GM23338 (cell line): ENCODE measurements around the gene EBF4. TPM values are rescaled to one million over a fixed set of nuclear protein-coding genes. Genes with fewer than 3 reads are reported as not detected.

Experiments
- ATAC-seq: fragments of 200-7000 bp; cut with Tn5 transposase; 3 replicates; pipeline ENCODE4 v1.9.1; 2020
- DNase-seq: peaks from one replicate; pipeline ENCODE4 v3.0.0-alpha.2; 2015; ENCODE audit warnings: low spot score
- H2AFZ ChIP-seq: fragments of 200-600 bp; sonication (generic); 2 replicates; pipeline ENCODE4 v1.8.0; 2016; ENCODE audit warnings: antibody characterized with exemption, mild to moderate bottlenecking, moderate library complexity
- H3F3A ChIP-seq: fragments of 200-600 bp; sonication (generic); replicated peaks from 2 replicates; pipeline ENCODE4 v1.8.0; 2017; ENCODE audit warnings: antibody characterized with exemption, mixed run types, low read depth
- H3K27ac ChIP-seq: fragments of 200-600 bp; sonication (generic); 2 replicates; pipeline ENCODE4 v1.6.1; 2016; ENCODE audit warnings: low read depth
- H3K27me3 ChIP-seq: fragments of 200-600 bp; sonication (generic); 2 replicates; pipeline ENCODE4 v1.8.0; 2016; ENCODE audit warnings: mild to moderate bottlenecking, mixed run types, moderate library complexity; ENCODE audit not compliant: insufficient read depth
- H3K36me3 ChIP-seq: fragments of 200-600 bp; sonication (generic); 2 replicates; pipeline ENCODE4 v1.8.0; 2016; ENCODE audit warnings: mild to moderate bottlenecking; ENCODE audit not compliant: insufficient read depth
- H3K4me1 ChIP-seq: fragments of 200-600 bp; sonication (generic); 2 replicates; pipeline ENCODE4 v1.8.0; 2016; ENCODE audit warnings: mild to moderate bottlenecking, moderate library complexity; ENCODE audit not compliant: insufficient read depth
- H3K4me2 ChIP-seq: fragments of 200-600 bp; sonication (generic); 2 replicates; pipeline ENCODE4 v1.7.1; 2017; ENCODE audit warnings: mixed run types
- H3K4me3 ChIP-seq: fragments of 200-600 bp; sonication (generic); 2 replicates; pipeline ENCODE4 v1.6.1; 2016; ENCODE audit warnings: mixed run types
- H3K79me2 ChIP-seq: fragments of 200-600 bp; sonication (generic); replicated peaks from 2 replicates; pipeline ENCODE4 v1.8.0; 2017; ENCODE audit warnings: mild to moderate bottlenecking; ENCODE audit not compliant: insufficient read depth
- H3K9me2 ChIP-seq: fragments of 200-600 bp; sonication (generic); 2 replicates; pipeline ENCODE4 v1.8.0; 2017; ENCODE audit not compliant: insufficient read depth
- H4K20me1 ChIP-seq: fragments of 200-600 bp; sonication (generic); replicated peaks from 2 replicates; pipeline ENCODE4 v1.8.0; 2017; ENCODE audit warnings: mild to moderate bottlenecking; ENCODE audit not compliant: insufficient read depth
- H3K27ac Mint-ChIP-seq: 2 replicates; pipeline ENCODE4 v1.8.0; 2020; ENCODE audit warnings: inconsistent platforms, mild to moderate bottlenecking, moderate library complexity, mixed read lengths
- H3K27me3 Mint-ChIP-seq: 3 replicates; pipeline ENCODE4 v1.8.0; 2022; ENCODE audit warnings: low read depth, mild to moderate bottlenecking, moderate library complexity, mixed read lengths, inconsistent platforms; ENCODE audit not compliant: insufficient read depth, poor library complexity
- H3K36me3 Mint-ChIP-seq: 3 replicates; pipeline ENCODE4 v1.8.0; 2021; ENCODE audit warnings: low read depth, mild to moderate bottlenecking, inconsistent platforms, moderate library complexity, mixed read lengths
- H3K4me1 Mint-ChIP-seq: 3 replicates; pipeline ENCODE4 v1.8.0; 2020; ENCODE audit warnings: mild to moderate bottlenecking, inconsistent platforms, mixed read lengths
- H3K4me3 Mint-ChIP-seq: 3 replicates; pipeline ENCODE4 v1.8.0; 2021; ENCODE audit warnings: moderate library complexity, mild to moderate bottlenecking, inconsistent platforms, mixed read lengths
- H3K9me3 Mint-ChIP-seq: 3 replicates; pipeline ENCODE4 v1.8.0; 2020; ENCODE audit warnings: moderate library complexity, mild to moderate bottlenecking, inconsistent platforms, mixed read lengths
- CREB1 ChIP-seq: fragments of 250-450 bp; sonication (Bioruptor Pico); IDR thresholded peaks from 2 replicates; pipeline ENCODE4 v1.5.0; 2020; ENCODE audit warnings: low read depth, mild to moderate bottlenecking, moderate library complexity
- CTCF ChIP-seq, 2 experiments: fragments of 200-600 bp in 1 of 2; sonication (generic) in 1 of 2; conservative IDR thresholded peaks; 2 replicates each; pipeline versions ENCODE4 v1.5.1 to v1.6.1; 2016 to 2017; ENCODE audit warnings: antibody characterized with exemption in 2 of 2, low read depth in 2 of 2, mild to moderate bottlenecking in 2 of 2, moderate library complexity in 1 of 2
- EZH2 ChIP-seq: fragments of 200-600 bp; sonication (generic); IDR thresholded peaks from one replicate; pipeline ENCODE4 v1.8.0; 2017; ENCODE audit warnings: antibody characterized with exemption, mild to moderate bottlenecking, low read depth; ENCODE audit not compliant: unreplicated experiment
- EZH2phosphoT487 ChIP-seq: fragments of 200-600 bp; sonication (generic); IDR thresholded peaks from one replicate; pipeline ENCODE4 v1.8.1; 2018; ENCODE audit warnings: antibody characterized with exemption; ENCODE audit not compliant: unreplicated experiment
- JUNB ChIP-seq: IDR thresholded peaks from one replicate; pipeline ENCODE4 v1.6.1; 2016; ENCODE audit warnings: antibody characterized with exemption; ENCODE audit not compliant: unreplicated experiment
- NANOG ChIP-seq: IDR thresholded peaks from 2 replicates; pipeline ENCODE4 v1.6.1; 2016; ENCODE audit warnings: antibody characterized with exemption, borderline replicate concordance
- POLR2AphosphoS5 ChIP-seq: IDR thresholded peaks from 2 replicates; pipeline ENCODE4 v1.6.1; 2016; ENCODE audit warnings: antibody characterized with exemption, low read depth
- REST ChIP-seq: IDR thresholded peaks from one replicate; pipeline ENCODE4 v1.6.1; 2018; ENCODE audit warnings: antibody characterized with exemption; ENCODE audit not compliant: unreplicated experiment
- STAT1 ChIP-seq: IDR thresholded peaks from one replicate; pipeline ENCODE4 v1.6.1; 2016; ENCODE audit warnings: antibody characterized with exemption; ENCODE audit not compliant: unreplicated experiment
- ZNF114 ChIP-seq: fragments of 250-450 bp; sonication (Bioruptor Pico); IDR thresholded peaks from 2 replicates; pipeline ENCODE4 v1.5.0; 2020; ENCODE audit warnings: mild to moderate bottlenecking, moderate library complexity
- ZNF331 ChIP-seq: fragments of 250-450 bp; sonication (Bioruptor Pico); IDR thresholded peaks from 2 replicates; pipeline ENCODE4 v1.5.0; 2020; ENCODE audit warnings: low read depth, mild to moderate bottlenecking, moderate library complexity
- ZNF462 ChIP-seq: fragments of 250-450 bp; sonication (Bioruptor Pico); IDR thresholded peaks from 2 replicates; pipeline ENCODE4 v1.5.0; 2020; ENCODE audit warnings: mild to moderate bottlenecking, moderate library complexity
- polyA plus RNA-seq: library from polyadenylated mRNA; unstranded; fragments of >200 nt; fragmentation: Nextera tagmentation; extraction: Ambion mirVana; gene quantifications from 2 replicates; pipeline ENCODE4 v1.2.1, GENCODE V29; 2016
- total RNA-seq: library from RNA; depleted of rRNA; stranded (reverse); fragments of >200 nt; shearing (Covaris generic); gene quantifications from 2 replicates; pipeline ENCODE4 v1.2.3, GENCODE V29; 2014
- TF ChIP-seq, protein P1 (sequence below): IDR thresholded peaks from 2 replicates; pipeline ENCODE4 v1.6.1; 2016; ENCODE audit warnings: antibody characterized with exemption

EBF4 gene
- total and polyA plus RNA-seq, 2 experiments from 2014 or later = 0.66 to 1.6 TPM

GRCh38 chr20:2807019-2807418 lies 114.4 kb downstream of the EBF4 start:
- Histone ChIP-seq H3K9me2 (no peaks in the 10 kb centered on the region), H3K27me3 (peaks cover 99% of the 10 kb centered on the region), H3K79me2 (no peaks in the 10 kb centered on the region), H3K4me3 (no peak overlapping the region), H3K4me1 (peaks cover 20% of the 10 kb centered on the region), H3K27ac (no peak overlapping the region), H3F3A (no peaks in the 10 kb centered on the region), H4K20me1 (peaks cover 3% of the 10 kb centered on the region; the same call in 1 of the 2 replicates), H3K4me2 (no peak overlapping the region), H2AFZ (no peak overlapping the region), H3K36me3 (no peaks in the 10 kb centered on the region)
- Mint-ChIP-seq H3K27me3 (peaks cover 84% of the 10 kb centered on the region), H3K4me1 (peaks cover 15% of the 10 kb centered on the region), H3K4me3 (no peak overlapping the region), H3K9me3 (peaks cover under 1% of the 10 kb centered on the region; the same call in 2 of the 3 replicates), H3K27ac (no peak overlapping the region), H3K36me3 (no peaks in the 10 kb centered on the region)
- no peak for DNase-seq
- no peak for ATAC-seq
- TF ChIP-seq EZH2phosphoT487 = no peak
- no peak for TF ChIP-seq EZH2
- no peak for TF ChIP-seq ZNF462 (CRISPR knock-in tag)
- no peak for TF ChIP-seq POLR2AphosphoS5
- no peak for TF ChIP-seq REST
- no peak for TF ChIP-seq NANOG
- TF ChIP-seq ZNF114 (CRISPR knock-in tag) = no peak
- TF ChIP-seq CTCF (conservative IDR thresholded peaks at IDR 0.05; ENCODE audit: low read depth in 2 of 2) = no peak
- no peak for TF ChIP-seq JUNB
- no peak for TF ChIP-seq STAT1
- TF ChIP-seq, protein P1, sequence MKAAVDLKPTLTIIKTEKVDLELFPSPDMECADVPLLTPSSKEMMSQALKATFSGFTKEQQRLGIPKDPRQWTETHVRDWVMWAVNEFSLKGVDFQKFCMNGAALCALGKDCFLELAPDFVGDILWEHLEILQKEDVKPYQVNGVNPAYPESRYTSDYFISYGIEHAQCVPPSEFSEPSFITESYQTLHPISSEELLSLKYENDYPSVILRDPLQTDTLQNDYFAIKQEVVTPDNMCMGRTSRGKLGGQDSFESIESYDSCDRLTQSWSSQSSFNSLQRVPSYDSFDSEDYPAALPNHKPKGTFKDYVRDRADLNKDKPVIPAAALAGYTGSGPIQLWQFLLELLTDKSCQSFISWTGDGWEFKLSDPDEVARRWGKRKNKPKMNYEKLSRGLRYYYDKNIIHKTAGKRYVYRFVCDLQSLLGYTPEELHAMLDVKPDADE = no peak
- no peak for TF ChIP-seq ZNF331 (CRISPR knock-in tag)
- no peak for TF ChIP-seq CREB1 (CRISPR knock-in tag)
